ENCODE measurements around the gene SETD1B.
"Not testable (repeated sequence)": the region's sequence is repeated elsewhere in the genome, so short reads cannot be mapped to it uniquely, and the experiment has no call there.

The SETD1B gene

GRCh38 chr12:121857322-121858246, 53.8 kb downstream of the SETD1B start:
- no peak for DNase-seq (ENCODE audit: low read depth)

GRCh38 chr12:121858318-121858661, 54.5 kb downstream of the SETD1B start:
- DNase-seq (ENCODE audit: low read depth), result no peak

GRCh38 chr12:121858662-121859572, 55.1 kb downstream of the SETD1B start, which contains the start of gene HPD:
HPD (minus strand) TSS chr12:121858859; CDS start chr12:121858823, 36 bp downstream.
- peak; percentile 79 for DNase-seq (ENCODE audit: low read depth)

- DNase-seq (ENCODE audit: low read depth), result no peak
Observed at GRCh38 chr12:121860257-121860656, 56.4 kb downstream of the SETD1B start.

- DNase-seq (ENCODE audit: low read depth), result not testable (repeated sequence)
Observed at GRCh38 chr12:121860699-121861098, 56.9 kb downstream of the SETD1B start.

- no peak for DNase-seq (ENCODE audit: low read depth)
Observed at GRCh38 chr12:121861636-121862254, 57.9 kb downstream of the SETD1B start.

GRCh38 chr12:121866331-121866730, 62.5 kb downstream of the SETD1B start:
- DNase-seq (ENCODE audit: low read depth), result no peak

- not testable (repeated sequence) for DNase-seq (ENCODE audit: low read depth)
Observed at GRCh38 chr12:121869229-121869628, 65.4 kb downstream of the SETD1B start.

- DNase-seq (ENCODE audit: low read depth), result no peak
Observed at GRCh38 chr12:121871467-121871866, 67.7 kb downstream of the SETD1B start.

GRCh38 chr12:121872546-121873215, 68.9 kb downstream of the SETD1B start:
- peak; percentile 87 for DNase-seq (ENCODE audit: low read depth)

- DNase-seq (ENCODE audit: low read depth), result no peak
Observed at GRCh38 chr12:121873216-121873569, 69.4 kb downstream of the SETD1B start.

GRCh38 chr12:121874071-121874470, 70.3 kb downstream of the SETD1B start:
- DNase-seq (ENCODE audit: low read depth), result no peak

GRCh38 chr12:121875582-121875981, 71.8 kb downstream of the SETD1B start:
- no peak for DNase-seq (ENCODE audit: low read depth)

- DNase-seq (ENCODE audit: low read depth), result not testable (repeated sequence)
Observed at GRCh38 chr12:121876080-121876447, 72.3 kb downstream of the SETD1B start.
